ENCODE measurements around the gene VAPA. TPM values are rescaled to one million over a fixed set of nuclear protein-coding genes. Genes with fewer than 3 reads are reported as not detected.

The VAPA gene
- total and polyA plus RNA-seq, 9 of the 15 experiments (the other 6 are each of a cell fraction or from before 2014, with no cell fraction given): 219 to 902 (median 526) TPM

DNA sequence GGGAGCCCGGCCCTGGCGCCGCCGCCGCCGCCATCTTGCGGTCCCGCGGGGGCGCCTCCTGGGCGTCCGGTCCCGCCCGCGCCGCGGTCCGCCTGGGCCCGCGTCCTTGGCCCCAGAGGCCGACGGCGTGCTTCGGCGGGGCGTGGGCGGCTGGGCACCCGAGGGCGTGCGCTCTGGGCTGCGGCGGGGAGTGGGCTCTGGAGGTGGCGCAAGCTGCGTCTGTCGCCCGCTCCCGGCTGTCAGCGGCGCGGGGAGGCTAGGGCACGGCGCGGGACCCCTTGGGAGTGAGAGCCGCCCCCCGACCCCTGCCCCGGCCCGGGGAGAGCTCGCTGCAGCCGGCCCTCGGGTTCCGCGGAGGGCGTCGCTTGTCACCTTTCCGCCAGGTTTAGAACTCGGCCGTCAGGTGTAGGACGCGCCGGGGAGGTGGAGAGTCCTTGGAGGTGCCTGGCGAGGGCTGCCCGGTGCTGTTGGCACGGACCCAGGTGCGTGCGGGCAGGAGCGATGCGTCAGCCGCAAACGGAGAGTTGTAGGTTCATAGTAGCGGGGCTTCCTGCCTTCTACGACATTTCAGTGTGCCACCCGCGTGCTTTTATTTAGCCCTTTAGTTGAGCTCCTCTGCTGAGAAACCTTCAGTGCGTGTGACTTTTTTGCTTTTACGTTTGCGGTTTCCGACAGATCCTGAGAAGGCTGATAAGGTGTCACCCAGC, 921 bp downstream of the VAPA start:
- peak overlapping the region; percentile 97 for H3K27ac ChIP-seq (ENCODE audit: extremely low read depth, low read depth, low read length)
- H3K36me3 ChIP-seq (ENCODE audit: control insufficient read depth, insufficient read depth, low read length): peaks cover 34% of the 10 kb centered on the region
- no peaks in the 10 kb centered on the region for H3K27me3 ChIP-seq (ENCODE audit: control insufficient read depth in 2 of 2, insufficient read depth in 2 of 2, low read length in 2 of 2)
- peaks cover 6% of the 10 kb centered on the region for H3K9me3 ChIP-seq (replicated peaks; ENCODE audit: control insufficient read depth, insufficient read depth, low read depth, low read length)
- H3K9me1 ChIP-seq (ENCODE audit: control insufficient read depth, insufficient read depth, low read length): peaks cover 2% of the 10 kb centered on the region
- H2AFZ ChIP-seq (ENCODE audit: low read depth, low read length): no peak overlapping the region
- peaks cover 17 to 20% of the 10 kb centered on the region in 2 experiments for H3K4me1 ChIP-seq (replicated peaks in 1 of 2; ENCODE audit: control insufficient read depth in 2 of 2, insufficient read depth in 2 of 2, low read length in 2 of 2)
- peaks cover 62% of the 10 kb centered on the region for H3K79me2 ChIP-seq (ENCODE audit: control insufficient read depth, insufficient read depth, low read length)
- DNase-seq (ENCODE audit: extremely low read depth in 1 of 4, low spot score in 3 of 4) (peak in 2 of 4 experiments; percentile 61 to 94), FAIRE-seq (peak; percentile 89), ATAC-seq (peak; percentile 55)
- H3K4me3 ChIP-seq: peak overlapping the region; percentile 85
- peak overlapping the region; percentile 80 for H3K4me2 ChIP-seq (ENCODE audit: insufficient read depth, low read length)
- 1% methylated on average over 57 of the region's 77 CpGs for WGBS (ENCODE audit: insufficient coverage, low coverage, missing lambda C conversion rate)
- POLR2A ChIA-PET: interaction anchor here (0.5 to 3.7 kb wide), 29 partner anchors 11 to 301 kb away, joined by 3 to 72 read pairs (median 6); partner anchors contain the start of gene TXNDC2
- BruUV-seq (replicated peaks): no TSS peak
- peak overlapping the region; percentile 91 to 93 for H3K9ac ChIP-seq (ENCODE audit: insufficient read depth in 1 of 2, low read depth in 2 of 2, low read length in 2 of 2)
- intact Hi-C loops (cut with micrococcal nuclease): loop anchor here (1.0 to 10.0 kb wide), 6 partner anchors 16 to 230 kb away; no protein-coding TSS in a partner anchor
- peaks cover 41% of the 10 kb centered on the region for H4K20me1 ChIP-seq (replicated peaks; ENCODE audit: control insufficient read depth, insufficient read depth, low read length)
- in situ Hi-C loops (cut with MboI): loop anchor here (10.0 kb wide), 1 partner anchor 900 kb away; no protein-coding TSS in a partner anchor
- CTCF ChIA-PET (ENCODE audit: low intra/inter-chr PET ratio): no interaction called here
- no peak for TF ChIP-seq MCM3 (IDR thresholded peaks at IDR 0.05)
- TF ChIP-seq, protein P1, sequence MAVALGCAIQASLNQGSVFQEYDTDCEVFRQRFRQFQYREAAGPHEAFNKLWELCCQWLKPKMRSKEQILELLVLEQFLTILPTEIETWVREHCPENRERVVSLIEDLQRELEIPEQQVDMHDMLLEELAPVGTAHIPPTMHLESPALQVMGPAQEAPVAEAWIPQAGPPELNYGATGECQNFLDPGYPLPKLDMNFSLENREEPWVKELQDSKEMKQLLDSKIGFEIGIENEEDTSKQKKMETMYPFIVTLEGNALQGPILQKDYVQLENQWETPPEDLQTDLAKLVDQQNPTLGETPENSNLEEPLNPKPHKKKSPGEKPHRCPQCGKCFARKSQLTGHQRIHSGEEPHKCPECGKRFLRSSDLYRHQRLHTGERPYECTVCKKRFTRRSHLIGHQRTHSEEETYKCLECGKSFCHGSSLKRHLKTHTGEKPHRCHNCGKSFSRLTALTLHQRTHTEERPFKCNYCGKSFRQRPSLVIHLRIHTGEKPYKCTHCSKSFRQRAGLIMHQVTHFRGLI (CRISPR knock-in tag; IDR thresholded peaks at IDR 0.05): no peak
- peak; percentile 67; the same call in 1 of the 2 replicates for TF ChIP-seq RUNX1 (IDR thresholded peaks at IDR 0.05; ENCODE audit: low read depth)
- no peak for TF ChIP-seq SRSF1 (IDR thresholded peaks at IDR 0.05; ENCODE audit: low read depth, low read length)
- TF ChIP-seq, protein P2, sequence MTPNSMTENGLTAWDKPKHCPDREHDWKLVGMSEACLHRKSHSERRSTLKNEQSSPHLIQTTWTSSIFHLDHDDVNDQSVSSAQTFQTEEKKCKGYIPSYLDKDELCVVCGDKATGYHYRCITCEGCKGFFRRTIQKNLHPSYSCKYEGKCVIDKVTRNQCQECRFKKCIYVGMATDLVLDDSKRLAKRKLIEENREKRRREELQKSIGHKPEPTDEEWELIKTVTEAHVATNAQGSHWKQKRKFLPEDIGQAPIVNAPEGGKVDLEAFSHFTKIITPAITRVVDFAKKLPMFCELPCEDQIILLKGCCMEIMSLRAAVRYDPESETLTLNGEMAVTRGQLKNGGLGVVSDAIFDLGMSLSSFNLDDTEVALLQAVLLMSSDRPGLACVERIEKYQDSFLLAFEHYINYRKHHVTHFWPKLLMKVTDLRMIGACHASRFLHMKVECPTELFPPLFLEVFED (CRISPR knock-in tag; conservative IDR thresholded peaks at IDR 0.05): 0 out of 2 replicates have a peak, but pooled peaks have one; percentile 73
- TF ChIP-seq ARNT (IDR thresholded peaks at IDR 0.05): no peak
- peak; percentile 73; the same call in 1 of the 2 replicates for TF ChIP-seq SMARCE1 (IDR thresholded peaks at IDR 0.05)
- peak; percentile 78 for TF ChIP-seq EP300 (IDR thresholded peaks at IDR 0.05; ENCODE audit: low read length)
- no peak for TF ChIP-seq NONO (IDR thresholded peaks at IDR 0.05; ENCODE audit: low read depth in 2 of 2, low read length in 1 of 2)
- TF ChIP-seq TAL1 (IDR thresholded peaks at IDR 0.05): no peak; the same call in 1 of the 2 replicates
- peak; percentile 44; the same call in 1 of the 2 replicates for TF ChIP-seq HDAC8 (tag; IDR thresholded peaks at IDR 0.05)
- TF ChIP-seq ZNF384 (IDR thresholded peaks at IDR 0.05; ENCODE audit: low read depth, low read length): peak; percentile 63; the same call in 1 of the 2 replicates
- peak; percentile 66 for TF ChIP-seq SMAD4 (CRISPR knock-in tag; conservative IDR thresholded peaks at IDR 0.05)
- no peak for TF ChIP-seq MIER1 (IDR thresholded peaks at IDR 0.05; ENCODE audit: low read depth)
- TF ChIP-seq CBX2 (IDR thresholded peaks at IDR 0.05; ENCODE audit: insufficient read depth, low read length, poor library complexity, severe bottlenecking): no peak
- TF ChIP-seq SRSF3 (IDR thresholded peaks at IDR 0.05; ENCODE audit: insufficient read depth, low read length): 0 out of 2 replicates have a peak, but pooled peaks have one; percentile 75
